Activated CD8-positive, alpha-beta memory T cell treated with anti-CD3 and anti-CD28 coated beads, Interleukin-2, amount 50 U/mL, for 24 hours (primary cell): ENCODE results near the gene CDH3.

Experiments
- DNase-seq: peaks from one replicate; pipeline ENCODE4 v3.0.0-alpha.2; 2020; ENCODE audit errors: extremely low read depth

The CDH3 gene

GRCh38 chr16:68737730-68738629 is 92.9 kb downstream of the CDH3 start:
- no peak for DNase-seq

- no peak for DNase-seq
These were observed 95.0 kb downstream of the CDH3 start for GRCh38 chr16:68739964-68740627.

GRCh38 chr16:68740628-68741346 is 95.7 kb downstream of the CDH3 start:
- no peak for DNase-seq

- DNase-seq: no peak
These were observed 98.6 kb downstream of the CDH3 start for GRCh38 chr16:68743664-68744063.

- no peak for DNase-seq
These were observed 99.7 kb downstream of the CDH3 start for GRCh38 chr16:68744744-68745280.

GRCh38 chr16:68746951-68747350 is 101.8 kb downstream of the CDH3 start:
- no peak for DNase-seq

GRCh38 chr16:68749432-68749831 is 104.3 kb downstream of the CDH3 start:
- DNase-seq: no peak
